Testis (tissue), 2 donors: ENCODE measurements around the gene SAC3D1.

ENCODE experiments used
- POLR2A ChIP-seq: fragments of 450-650 bp; IDR thresholded peaks from one replicate; pipeline ENCODE4 v1.6.1; 2017; ENCODE audit warnings: antibody characterized with exemption, mild to moderate bottlenecking, moderate library complexity
- TF ChIP-seq, protein P1 (sequence below), 3 experiments: fragments of 450-650 bp in 2 of 3; fragments of 200-600 bp in 1 of 3; sonication (generic) in 1 of 3; IDR thresholded peaks; one replicate each; pipeline ENCODE4 v1.5.1; 2016 to 2019; ENCODE audit warnings: antibody characterized with exemption in 3 of 3, mild to moderate bottlenecking in 2 of 3, moderate library complexity in 1 of 3

GRCh38 chr11:65087216-65087615, 46.2 kb downstream of the SAC3D1 start:
- TF ChIP-seq POLR2A = no peak
- TF ChIP-seq, protein P1, sequence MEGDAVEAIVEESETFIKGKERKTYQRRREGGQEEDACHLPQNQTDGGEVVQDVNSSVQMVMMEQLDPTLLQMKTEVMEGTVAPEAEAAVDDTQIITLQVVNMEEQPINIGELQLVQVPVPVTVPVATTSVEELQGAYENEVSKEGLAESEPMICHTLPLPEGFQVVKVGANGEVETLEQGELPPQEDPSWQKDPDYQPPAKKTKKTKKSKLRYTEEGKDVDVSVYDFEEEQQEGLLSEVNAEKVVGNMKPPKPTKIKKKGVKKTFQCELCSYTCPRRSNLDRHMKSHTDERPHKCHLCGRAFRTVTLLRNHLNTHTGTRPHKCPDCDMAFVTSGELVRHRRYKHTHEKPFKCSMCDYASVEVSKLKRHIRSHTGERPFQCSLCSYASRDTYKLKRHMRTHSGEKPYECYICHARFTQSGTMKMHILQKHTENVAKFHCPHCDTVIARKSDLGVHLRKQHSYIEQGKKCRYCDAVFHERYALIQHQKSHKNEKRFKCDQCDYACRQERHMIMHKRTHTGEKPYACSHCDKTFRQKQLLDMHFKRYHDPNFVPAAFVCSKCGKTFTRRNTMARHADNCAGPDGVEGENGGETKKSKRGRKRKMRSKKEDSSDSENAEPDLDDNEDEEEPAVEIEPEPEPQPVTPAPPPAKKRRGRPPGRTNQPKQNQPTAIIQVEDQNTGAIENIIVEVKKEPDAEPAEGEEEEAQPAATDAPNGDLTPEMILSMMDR (IDR thresholded peaks at IDR 0.05) = no peak
